Bronchial epithelial cell (primary cell): Measurements from ENCODE around the gene LANCL3. TPM values are rescaled to one million over a fixed set of nuclear protein-coding genes. Genes with fewer than 3 reads are reported as not detected.

Source experiments
- DNase-seq: peaks from one replicate; pipeline ENCODE4 v3.0.0-alpha.2; 2010; ENCODE audit warnings: low read depth
- FAIRE-seq: peaks from 2 replicates; lab custom pipeline; 2011; peaks lifted over from hg19 to GRCh38; lab: Jason Lieb, UNC
- H3K27me3 ChIP-seq: 2 replicates; pipeline ENCODE4 v1.5.1; 2011; ENCODE audit warnings: low read length; ENCODE audit not compliant: control insufficient read depth, insufficient read depth
- H3K36me3 ChIP-seq: 2 replicates; pipeline ENCODE4 v1.5.1; 2011; ENCODE audit warnings: low read length; ENCODE audit not compliant: control insufficient read depth, insufficient read depth
- H3K4me3 ChIP-seq: 2 replicates; pipeline ENCODE4 v1.5.1; 2011; ENCODE audit warnings: mild to moderate bottlenecking, low read depth, low read length, control low read depth
- total RNA-seq: library from RNA; depleted of rRNA; stranded (reverse); fragments of >200 nt; gene quantifications from 2 replicates; pipeline ENCODE4 v1.2.1, GENCODE V29; 2014
- TF ChIP-seq, protein P1 (sequence below): IDR thresholded peaks from 2 replicates; pipeline ENCODE4 v1.5.1; 2011; ENCODE audit warnings: mild to moderate bottlenecking, moderate library complexity, low read length, control low read depth, inconsistent platforms; ENCODE audit not compliant: insufficient read depth, severe bottlenecking

The LANCL3 gene
- total RNA-seq, 1 donor from 2014 or later: 0.26 TPM

DNA sequence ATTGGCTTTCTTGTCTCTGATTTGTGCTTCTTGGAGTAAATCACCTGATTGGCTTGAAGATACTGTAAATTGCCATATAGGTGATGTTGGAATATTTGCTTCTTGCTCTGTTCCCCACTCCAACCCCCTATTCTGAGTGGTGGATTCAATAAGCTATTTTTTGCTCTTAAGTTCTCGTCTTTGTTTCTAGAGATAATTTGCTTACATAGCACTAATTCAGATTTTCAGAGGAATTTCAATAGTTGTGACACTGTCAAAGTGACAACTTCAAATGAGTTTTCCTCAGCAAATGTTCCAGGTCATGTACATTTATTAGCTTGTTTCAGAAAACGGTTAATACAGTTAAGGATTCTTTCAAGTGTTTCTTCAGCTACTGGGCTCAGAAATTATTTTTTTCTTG, 18.6 kb downstream of the LANCL3 start:
- TF ChIP-seq, protein P1, sequence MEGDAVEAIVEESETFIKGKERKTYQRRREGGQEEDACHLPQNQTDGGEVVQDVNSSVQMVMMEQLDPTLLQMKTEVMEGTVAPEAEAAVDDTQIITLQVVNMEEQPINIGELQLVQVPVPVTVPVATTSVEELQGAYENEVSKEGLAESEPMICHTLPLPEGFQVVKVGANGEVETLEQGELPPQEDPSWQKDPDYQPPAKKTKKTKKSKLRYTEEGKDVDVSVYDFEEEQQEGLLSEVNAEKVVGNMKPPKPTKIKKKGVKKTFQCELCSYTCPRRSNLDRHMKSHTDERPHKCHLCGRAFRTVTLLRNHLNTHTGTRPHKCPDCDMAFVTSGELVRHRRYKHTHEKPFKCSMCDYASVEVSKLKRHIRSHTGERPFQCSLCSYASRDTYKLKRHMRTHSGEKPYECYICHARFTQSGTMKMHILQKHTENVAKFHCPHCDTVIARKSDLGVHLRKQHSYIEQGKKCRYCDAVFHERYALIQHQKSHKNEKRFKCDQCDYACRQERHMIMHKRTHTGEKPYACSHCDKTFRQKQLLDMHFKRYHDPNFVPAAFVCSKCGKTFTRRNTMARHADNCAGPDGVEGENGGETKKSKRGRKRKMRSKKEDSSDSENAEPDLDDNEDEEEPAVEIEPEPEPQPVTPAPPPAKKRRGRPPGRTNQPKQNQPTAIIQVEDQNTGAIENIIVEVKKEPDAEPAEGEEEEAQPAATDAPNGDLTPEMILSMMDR: no peak
- no peaks in the 10 kb centered on the region for H3K36me3 ChIP-seq
- DNase-seq: no peak
- no peak for FAIRE-seq
- H3K4me3 ChIP-seq: no peak overlapping the region
- no peaks in the 10 kb centered on the region for H3K27me3 ChIP-seq

DNA sequence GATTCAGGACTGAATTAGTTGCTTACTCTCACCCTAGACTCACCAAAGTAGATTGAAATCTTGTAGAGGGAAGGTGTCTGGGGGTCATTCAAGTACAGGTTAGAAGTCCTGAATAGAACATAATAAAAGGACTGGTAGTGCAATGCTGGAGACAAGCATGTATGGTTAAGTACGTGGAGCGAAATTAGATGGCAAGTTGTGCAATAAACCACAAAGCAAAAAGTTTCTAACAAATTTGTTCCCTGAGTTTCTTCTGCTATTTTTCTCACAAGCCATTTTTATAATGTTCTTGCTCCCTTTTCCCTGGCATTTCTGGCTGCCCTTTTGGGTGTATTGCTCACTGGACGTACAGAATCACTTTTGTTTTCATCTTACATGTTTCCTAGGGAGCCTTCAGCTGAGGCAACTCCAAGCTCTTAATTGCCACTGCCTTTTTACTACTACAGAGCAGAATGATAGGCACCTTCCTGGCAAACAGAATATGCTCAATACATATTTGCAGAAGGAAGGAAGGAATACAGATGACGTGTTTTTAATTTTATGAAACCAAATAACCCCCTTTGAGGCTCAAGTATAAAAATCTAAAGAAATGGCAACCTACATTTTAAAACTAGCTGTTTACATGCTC, 23.4 kb downstream of the LANCL3 start:
- DNase-seq (no peak), FAIRE-seq (no peak)
- Histone ChIP-seq H3K27me3 (no peaks in the 10 kb centered on the region), H3K4me3 (no peak overlapping the region), H3K36me3 (no peaks in the 10 kb centered on the region)
- TF ChIP-seq, protein P1: no peak

- no peak for FAIRE-seq
Measured at GRCh38 chrX:37599729-37600128, 28.3 kb downstream of the LANCL3 start.

DNA sequence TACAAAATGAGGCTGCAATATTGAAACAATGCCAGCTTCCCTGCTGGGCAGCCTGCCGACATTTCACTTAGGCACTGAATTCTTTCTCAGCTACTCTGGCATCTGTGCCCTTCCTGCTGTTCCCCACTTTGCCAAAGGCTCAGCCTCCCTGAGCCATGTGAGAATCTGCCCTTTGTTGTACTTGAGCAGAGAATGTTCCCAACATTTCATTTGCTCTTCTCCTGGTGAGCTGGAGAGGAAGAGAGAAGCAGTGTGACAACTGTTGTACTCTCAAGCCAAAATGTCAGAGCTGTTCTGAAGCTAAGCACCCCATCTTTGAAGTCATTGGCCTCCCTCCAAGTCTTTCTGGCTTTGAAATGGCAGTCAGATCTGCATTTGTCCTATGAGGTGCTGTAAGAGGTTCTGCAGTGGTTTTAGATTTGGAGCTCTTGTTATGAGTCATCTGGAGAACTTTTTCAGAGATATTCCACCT, 32.5 kb downstream of the LANCL3 start:
- Histone ChIP-seq H3K36me3 (no peaks in the 10 kb centered on the region), H3K27me3 (no peaks in the 10 kb centered on the region), H3K4me3 (no peak overlapping the region)
- TF ChIP-seq, protein P1: no peak
- no peak for FAIRE-seq
- DNase-seq: no peak

More at GRCh38 chrX:37599729-37600128, 28.3 kb downstream of the LANCL3 start:
- no peaks in the 10 kb centered on the region for H3K27me3 ChIP-seq
- no peak for DNase-seq
- no peaks in the 10 kb centered on the region for H3K36me3 ChIP-seq
- TF ChIP-seq, protein P1: no peak
- no peak overlapping the region for H3K4me3 ChIP-seq

GRCh38 chrX:37607243-37607642, 35.8 kb downstream of the LANCL3 start:
- no peak for DNase-seq

More at GRCh38 chrX:37607243-37607642, 35.8 kb downstream of the LANCL3 start:
- no peak overlapping the region for H3K4me3 ChIP-seq
- TF ChIP-seq, protein P1: no peak
- FAIRE-seq: no peak
- H3K36me3 ChIP-seq: no peaks in the 10 kb centered on the region
- H3K27me3 ChIP-seq: no peaks in the 10 kb centered on the region
